ENCODE results near the gene CCDC157.

CCDC157 gene

GRCh38 chr22:30393885-30394284, 37.1 kb downstream of the CCDC157 start:
- peaks cover 2% of the 10 kb centered on the region for H3K79me2 ChIP-seq

DNA sequence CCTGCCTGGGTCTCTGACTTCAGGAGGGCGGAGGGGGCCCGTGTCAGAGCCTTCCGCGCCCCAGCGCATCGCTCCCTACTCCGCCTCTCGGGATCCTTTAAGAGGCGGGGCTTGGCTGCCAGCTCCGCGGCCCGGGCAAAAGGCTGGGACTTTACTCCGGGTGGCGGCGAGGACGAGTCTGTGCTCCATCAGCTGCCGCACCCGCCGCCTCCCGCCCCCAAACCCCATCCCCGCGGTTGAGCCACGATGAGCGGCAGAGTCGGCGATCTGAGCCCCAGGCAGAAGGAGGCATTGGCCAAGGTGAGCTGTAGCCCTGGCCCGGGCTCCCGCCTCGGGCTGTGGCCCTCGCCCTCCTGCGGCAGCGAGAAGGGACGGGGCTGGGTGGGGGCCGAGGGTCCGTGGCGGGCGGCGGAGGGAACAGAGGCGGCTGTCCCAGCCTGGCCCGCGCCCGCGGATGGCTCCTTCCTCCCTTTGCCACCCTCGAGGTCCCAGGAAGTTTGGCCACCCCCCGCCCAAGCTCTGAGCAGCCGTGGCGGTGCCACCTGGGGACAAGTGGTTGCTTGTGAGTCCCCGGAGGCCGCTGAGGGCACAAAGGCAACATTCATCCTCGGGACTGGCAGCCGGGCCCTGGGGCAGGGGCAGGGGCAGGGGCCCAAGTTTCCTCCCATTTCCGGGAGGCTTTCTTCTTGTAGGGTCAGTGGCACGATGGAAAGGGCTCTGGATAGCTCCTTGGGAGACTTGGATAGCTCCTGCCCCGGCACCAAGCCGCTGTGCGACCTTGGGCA, 40.3 kb downstream of the CCDC157 start, which contains the start of gene SEC14L2:
Gene SEC14L2, plus strand, starts transcription at position 148 of the 785 bp plus-strand sequence. Its CDS starts 99 bp downstream, at position 247.
- Histone ChIP-seq H3K9ac (peak within 1 kb of the TSS; percentile 4), H2AFZ (peak within 1 kb of the TSS; percentile 86), H3K27ac (no peak within 1 kb of the TSS), H3K27me3 (ENCODE audit: control insufficient read depth, insufficient read depth, low read length) (no peaks in the 10 kb centered on the region), H3K4me2 (ENCODE audit: low read length) (peak within 1 kb of the TSS; percentile 64), H3K4me1 (no peaks in the 10 kb centered on the region), H3K4me3 (ENCODE audit: low read depth, low read length) (peak within 1 kb of the TSS; percentile 70), H3K79me2 (peaks cover 2% of the 10 kb centered on the region), H3K36me3 (ENCODE audit: control insufficient read depth, insufficient read depth, low read length) (no peaks in the 10 kb centered on the region), H3K9me3 (ENCODE audit: control insufficient read depth, low read length) (no peaks in the 10 kb centered on the region)
- TF ChIP-seq CTCF (IDR thresholded peaks at IDR 0.05): no peak

More at GRCh38 chr22:30393885-30394284, 37.1 kb downstream of the CCDC157 start:
- no peak for TF ChIP-seq CTCF (IDR thresholded peaks at IDR 0.05)
- H3K27me3 ChIP-seq (ENCODE audit: control insufficient read depth, insufficient read depth, low read length): no peaks in the 10 kb centered on the region
- peaks cover 3% of the 10 kb centered on the region for H3K4me1 ChIP-seq
- H3K4me3 ChIP-seq (ENCODE audit: low read depth, low read length): no peak overlapping the region
- no peaks in the 10 kb centered on the region for H3K9me3 ChIP-seq (ENCODE audit: control insufficient read depth, low read length)
- no peaks in the 10 kb centered on the region for H3K36me3 ChIP-seq (ENCODE audit: control insufficient read depth, insufficient read depth, low read length)
- H3K27ac ChIP-seq: no peak overlapping the region
- no peak overlapping the region for H3K9ac ChIP-seq
- no peak overlapping the region for H3K4me2 ChIP-seq (ENCODE audit: low read length)
- no peak overlapping the region for H2AFZ ChIP-seq

DNA sequence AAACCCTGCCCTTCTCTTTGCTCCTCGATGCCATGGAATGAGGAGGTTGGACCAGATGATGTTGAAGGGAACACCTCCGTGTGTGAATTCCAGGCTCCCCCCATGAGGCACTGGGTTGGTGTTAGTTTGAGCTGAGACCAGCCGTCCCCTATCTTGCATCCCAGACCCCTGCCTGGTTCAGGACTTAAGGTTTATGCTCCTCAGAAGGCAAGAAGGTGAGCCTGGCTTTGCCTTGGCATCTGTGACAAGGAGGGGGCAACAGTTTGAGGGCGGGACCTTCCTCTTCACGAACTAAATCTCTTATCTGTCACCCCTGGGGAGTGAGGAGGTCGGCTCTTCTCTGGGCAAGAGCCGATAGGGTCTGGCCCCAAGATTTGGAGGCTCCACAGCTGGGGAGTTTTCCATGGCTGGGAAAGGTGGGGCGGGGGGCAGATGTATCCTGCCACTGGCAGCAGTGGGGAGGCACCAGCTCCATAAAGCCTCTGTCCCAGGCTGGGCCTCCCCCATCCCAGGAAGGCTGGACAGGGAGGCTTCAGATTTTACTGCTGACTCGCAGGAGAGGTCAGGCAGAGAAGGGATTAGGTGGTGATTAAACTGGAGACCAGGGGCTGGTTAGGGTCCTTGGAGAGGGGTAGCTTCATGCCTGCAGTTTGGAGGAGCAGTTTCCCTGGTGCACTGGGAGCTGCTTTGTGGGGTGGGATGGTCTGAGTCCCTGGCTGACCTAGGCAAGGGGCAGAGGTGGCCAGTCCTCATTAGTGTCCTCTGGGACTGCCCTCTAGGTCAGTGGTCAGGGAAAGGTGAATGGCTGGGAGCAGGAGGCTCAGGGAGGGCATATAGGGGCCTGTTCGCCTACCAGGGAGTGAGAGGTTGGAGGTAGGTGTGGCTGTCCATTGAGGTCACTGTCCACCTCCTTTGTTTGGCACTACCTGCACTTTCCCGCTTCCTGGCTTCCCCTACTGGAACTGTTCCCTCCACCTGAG, 41.1 kb downstream of the CCDC157 start:
- Histone ChIP-seq H3K79me2 (peaks cover 2% of the 10 kb centered on the region), H3K4me3 (ENCODE audit: low read depth, low read length) (peak overlapping the region; percentile 70), H3K27ac (no peak overlapping the region), H3K36me3 (ENCODE audit: control insufficient read depth, insufficient read depth, low read length) (no peaks in the 10 kb centered on the region), H3K4me2 (ENCODE audit: low read length) (peak overlapping the region; percentile 64), H2AFZ (no peak overlapping the region), H3K4me1 (no peaks in the 10 kb centered on the region), H3K27me3 (ENCODE audit: control insufficient read depth, insufficient read depth, low read length) (no peaks in the 10 kb centered on the region), H3K9ac (no peak overlapping the region), H3K9me3 (ENCODE audit: control insufficient read depth, low read length) (no peaks in the 10 kb centered on the region)
- TF ChIP-seq CTCF (IDR thresholded peaks at IDR 0.05): no peak

GRCh38 chr22:30398685-30399680, 42.2 kb downstream of the CCDC157 start:
- Histone ChIP-seq H3K27ac (no peak overlapping the region), H2AFZ (no peak overlapping the region), H3K9ac (no peak overlapping the region), H3K36me3 (ENCODE audit: control insufficient read depth, insufficient read depth, low read length) (no peaks in the 10 kb centered on the region), H3K9me3 (ENCODE audit: control insufficient read depth, low read length) (no peaks in the 10 kb centered on the region), H3K27me3 (ENCODE audit: control insufficient read depth, insufficient read depth, low read length) (no peaks in the 10 kb centered on the region), H3K79me2 (no peaks in the 10 kb centered on the region), H3K4me1 (no peaks in the 10 kb centered on the region), H3K4me3 (ENCODE audit: low read depth, low read length) (no peak overlapping the region), H3K4me2 (ENCODE audit: low read length) (no peak overlapping the region)
- no peak for TF ChIP-seq CTCF (IDR thresholded peaks at IDR 0.05)
